Measurements from ENCODE around the gene GLT1D1.

GLT1D1 gene

DNA sequence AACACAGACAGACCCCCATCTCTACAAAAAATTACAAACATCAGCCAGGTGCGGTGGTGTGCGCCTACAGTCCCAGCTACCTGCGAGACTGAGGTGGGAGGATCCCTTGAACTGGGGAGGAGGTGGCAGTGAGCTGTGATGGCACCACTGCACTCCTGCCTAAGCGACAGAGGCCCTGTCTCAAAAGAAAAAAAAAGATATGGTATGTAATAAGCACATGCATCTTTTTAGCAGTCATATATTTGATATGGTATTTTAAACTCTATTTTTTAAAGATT, 36.7 kb upstream of the GLT1D1 start:
- no peak overlapping the region for H3K27ac ChIP-seq
- no peak for TF ChIP-seq CTCF (conservative IDR thresholded peaks at IDR 0.05)

- TF ChIP-seq CTCF (conservative IDR thresholded peaks at IDR 0.05): no peak
- H3K27ac ChIP-seq: no peak overlapping the region
Measured at GRCh38 chr12:128817111-128818015, 35.9 kb upstream of the GLT1D1 start.

GRCh38 chr12:128818065-128819022, 34.9 kb upstream of the GLT1D1 start:
- H3K27ac ChIP-seq: no peak overlapping the region
- TF ChIP-seq CTCF (conservative IDR thresholded peaks at IDR 0.05): no peak

DNA sequence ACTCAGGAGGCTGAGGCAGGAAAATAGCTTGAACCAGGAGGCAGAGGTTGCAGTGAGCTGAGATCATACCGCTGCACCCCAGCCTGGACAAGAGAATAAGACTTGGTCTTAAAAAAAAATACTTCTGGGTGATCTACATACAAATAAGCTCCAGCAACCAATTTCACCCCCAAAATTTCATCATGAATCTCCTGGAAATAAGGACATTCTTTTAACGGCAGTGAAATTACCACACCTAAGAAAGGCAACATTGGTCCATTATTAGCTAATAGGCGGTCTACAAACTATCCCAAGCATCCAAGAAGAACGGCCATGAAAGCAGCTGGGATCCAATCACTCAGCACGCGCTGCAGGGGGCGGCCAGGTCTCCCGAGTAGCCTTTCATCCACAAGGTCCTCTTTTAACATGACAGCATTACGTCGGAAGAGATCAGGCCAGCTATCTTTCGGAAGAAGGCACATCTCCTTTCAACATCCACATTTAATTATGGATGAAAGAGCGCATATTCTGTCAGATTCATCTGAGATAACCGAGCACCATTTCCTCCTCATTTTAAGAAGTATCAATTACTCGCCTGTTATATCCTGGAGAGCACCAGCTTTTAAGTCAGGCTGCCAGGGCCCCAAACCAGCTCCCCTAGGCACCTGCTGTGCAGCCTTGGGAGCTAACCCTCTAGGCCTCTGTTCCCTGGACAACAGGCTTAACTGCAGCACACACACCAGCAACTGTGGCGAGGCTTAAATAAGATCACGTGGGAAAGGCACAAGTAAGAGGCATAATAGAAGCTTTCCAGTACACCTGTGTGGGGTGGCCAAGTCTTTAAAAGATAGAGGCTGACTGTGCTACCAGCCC, 33.8 kb upstream of the GLT1D1 start:
- no peak for TF ChIP-seq CTCF (conservative IDR thresholded peaks at IDR 0.05)
- H3K27ac ChIP-seq: no peak overlapping the region

DNA sequence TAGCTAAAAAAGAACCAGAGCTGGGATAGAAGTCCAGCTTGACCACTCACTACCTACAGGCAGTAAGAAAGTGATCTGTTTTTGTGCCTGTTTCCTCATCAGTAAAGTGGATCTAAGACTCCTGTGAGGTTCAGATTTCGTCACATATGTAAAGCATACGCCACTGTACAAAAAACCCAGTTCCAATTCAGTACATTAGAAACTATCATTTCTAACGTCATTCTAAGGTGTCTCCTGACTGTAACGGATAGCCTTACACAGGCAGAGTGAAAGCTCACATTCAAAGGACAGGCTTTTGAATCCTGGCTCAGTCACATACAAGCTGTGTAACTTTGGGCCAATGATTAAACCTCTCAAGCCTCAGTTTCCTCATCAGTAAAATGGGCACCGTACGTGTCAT, 33.0 kb upstream of the GLT1D1 start:
- no peak overlapping the region for H3K27ac ChIP-seq
- TF ChIP-seq CTCF (conservative IDR thresholded peaks at IDR 0.05): no peak

GRCh38 chr12:128820723-128821432, 32.4 kb upstream of the GLT1D1 start:
- H3K27ac ChIP-seq: no peak overlapping the region
- TF ChIP-seq CTCF (conservative IDR thresholded peaks at IDR 0.05): no peak

All from VCaP (cell line).